Duodenal mucosa (tissue), 2 donors: ENCODE data around the gene CAMTA1.

Experiments
- H3K27ac ChIP-seq: one replicate; pipeline ENCODE4 v1.7.0; 2013; ENCODE audit warnings: low read depth, low read length
- H3K27me3 ChIP-seq, 2 donors: one replicate each; pipeline ENCODE4 v1.7.0; 2013; ENCODE audit warnings: low read length in 2 of 2, control low read depth in 1 of 2; ENCODE audit not compliant: insufficient read depth in 2 of 2, control insufficient read depth in 1 of 2
- H3K36me3 ChIP-seq, 2 donors: one replicate each; pipeline ENCODE4 v1.7.0; 2013; ENCODE audit warnings: low read length in 2 of 2, control low read depth in 1 of 2; ENCODE audit not compliant: insufficient read depth in 2 of 2, control insufficient read depth in 1 of 2
- H3K4me1 ChIP-seq, 2 donors: one replicate each; pipeline ENCODE4 v1.7.0; 2013; ENCODE audit warnings: low read length in 2 of 2, control low read depth in 1 of 2; ENCODE audit not compliant: insufficient read depth in 2 of 2, control insufficient read depth in 1 of 2
- H3K4me3 ChIP-seq, 2 donors: one replicate each; pipeline ENCODE4 v1.7.0; 2013; ENCODE audit warnings: low read length in 2 of 2, low read depth in 1 of 2
- H3K9ac ChIP-seq, 2 donors: one replicate each; pipeline ENCODE4 v1.7.0; 2013; ENCODE audit warnings: low read length in 2 of 2, low read depth in 1 of 2
- H3K9me3 ChIP-seq, 2 donors: one replicate each; pipeline ENCODE4 v1.7.0; 2013; ENCODE audit warnings: low read length in 2 of 2, control low read depth in 1 of 2; ENCODE audit not compliant: control insufficient read depth in 1 of 2

CAMTA1 gene

DNA sequence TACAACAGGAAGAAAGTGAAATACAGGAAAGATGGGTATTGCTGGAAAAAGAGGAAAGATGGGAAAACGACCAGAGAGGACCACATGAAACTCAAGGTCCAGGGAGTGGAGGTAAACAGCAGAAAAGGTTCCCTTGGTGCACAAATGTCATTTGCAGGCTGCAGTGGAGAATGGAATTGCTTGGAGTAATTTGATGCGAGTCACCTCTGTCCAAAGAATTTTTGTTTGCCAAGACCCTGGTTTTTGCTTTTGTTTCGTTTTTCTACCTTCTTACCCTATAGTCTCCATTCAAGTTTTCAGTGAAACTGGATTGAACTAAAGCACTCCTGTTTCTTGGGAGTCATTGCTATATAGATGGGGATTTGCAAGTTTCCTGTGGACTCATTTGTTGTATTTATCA, 464.3 kb downstream of the CAMTA1 start:
- Histone ChIP-seq H3K27me3 (peaks cover 0 to 6% of the 10 kb centered on the region in 2 donors), H3K27ac (no peak overlapping the region), H3K4me1 (no peaks in the 10 kb centered on the region), H3K36me3 (no peaks in the 10 kb centered on the region), H3K9me3 (no peaks in the 10 kb centered on the region), H3K4me3 (no peak overlapping the region), H3K9ac (no peak overlapping the region)

DNA sequence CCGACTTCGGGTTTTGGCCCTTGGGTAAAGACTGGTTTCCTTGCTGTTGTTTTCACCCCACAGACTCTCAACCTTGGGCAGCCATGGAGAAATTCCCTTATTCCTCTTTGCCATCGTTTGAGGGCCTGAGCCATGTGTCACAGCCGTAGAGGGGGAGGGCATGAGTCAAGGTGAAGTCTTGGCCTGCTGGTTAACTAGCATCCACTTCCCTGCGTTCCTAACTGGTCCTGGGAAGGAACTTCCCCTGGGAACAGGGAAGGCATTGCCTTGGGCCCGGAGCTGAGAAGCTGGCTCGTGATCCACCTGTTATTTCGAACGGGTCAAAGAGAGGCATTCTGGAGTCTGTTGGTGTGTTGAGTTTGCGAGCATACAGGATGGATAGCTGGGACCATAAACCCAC, 464.9 kb downstream of the CAMTA1 start:
- no peak overlapping the region for H3K27ac ChIP-seq
- H3K4me3 ChIP-seq = no peak overlapping the region
- peaks cover 0 to 6% of the 10 kb centered on the region in 2 donors for H3K27me3 ChIP-seq
- H3K9ac ChIP-seq = no peak overlapping the region
- no peaks in the 10 kb centered on the region for H3K4me1 ChIP-seq
- no peaks in the 10 kb centered on the region for H3K36me3 ChIP-seq
- no peaks in the 10 kb centered on the region for H3K9me3 ChIP-seq

DNA sequence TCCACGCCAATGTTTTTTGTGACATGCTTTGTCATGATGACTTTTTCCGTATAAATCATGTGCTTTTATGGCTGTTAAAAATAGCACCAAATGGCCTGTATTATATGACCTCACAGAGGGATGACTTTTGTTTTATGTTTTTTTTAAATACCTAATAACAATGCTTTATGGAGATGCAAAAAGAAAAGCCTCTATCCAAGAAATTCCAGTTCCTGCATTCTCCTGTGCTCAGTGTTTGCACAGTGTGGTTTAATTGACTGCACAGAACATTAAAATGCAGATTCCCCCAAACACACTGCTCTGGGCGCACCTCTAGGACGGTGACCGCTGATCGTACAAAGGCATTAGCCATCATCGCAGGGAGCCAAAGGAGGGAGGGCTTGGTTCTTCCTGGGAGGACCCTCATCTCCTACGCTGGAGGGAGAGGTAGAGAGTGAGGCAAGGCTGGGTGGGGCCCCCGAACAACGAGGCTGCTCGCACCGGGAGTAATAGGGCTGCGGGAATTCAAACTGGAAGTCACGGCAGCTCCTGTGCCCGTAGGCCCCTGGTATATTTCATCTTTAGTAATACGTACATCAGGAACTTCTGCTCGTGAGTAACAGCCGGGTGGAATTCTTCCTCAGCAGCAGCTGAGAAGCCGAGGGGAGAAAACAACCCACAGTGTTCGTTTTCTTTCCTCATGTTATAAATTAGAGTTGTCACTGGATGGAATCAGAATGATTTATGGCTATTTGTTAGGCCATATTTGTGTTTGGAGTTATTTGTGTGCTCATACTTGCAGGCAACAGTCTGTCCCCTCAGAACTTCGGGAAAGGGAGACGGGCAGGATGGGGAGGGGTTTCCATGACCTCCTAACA, 465.6 kb downstream of the CAMTA1 start:
- no peak overlapping the region for H3K27ac ChIP-seq
- H3K36me3 ChIP-seq = no peaks in the 10 kb centered on the region
- H3K4me1 ChIP-seq = no peaks in the 10 kb centered on the region
- peaks cover 0 to 6% of the 10 kb centered on the region in 2 donors for H3K27me3 ChIP-seq
- H3K9me3 ChIP-seq = no peaks in the 10 kb centered on the region
- H3K9ac ChIP-seq = no peak overlapping the region
- H3K4me3 ChIP-seq = no peak overlapping the region

DNA sequence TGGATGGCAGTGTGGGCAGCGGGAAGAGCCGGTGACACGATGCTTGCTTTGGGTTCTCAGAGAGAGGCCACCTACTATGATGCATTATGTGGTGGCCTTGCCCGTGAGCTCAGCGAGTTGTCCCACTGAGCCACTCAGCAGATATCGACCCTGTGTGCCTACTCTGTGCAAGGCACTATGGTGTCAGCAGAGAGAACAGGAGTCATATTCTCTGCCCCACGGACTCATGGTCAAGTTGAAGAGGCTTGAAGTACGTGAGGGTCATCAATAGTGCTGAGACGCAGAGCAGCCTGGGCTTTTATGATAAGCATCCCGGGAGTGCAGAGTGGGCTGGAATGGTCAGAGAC, 466.2 kb downstream of the CAMTA1 start:
- no peaks in the 10 kb centered on the region for H3K4me1 ChIP-seq
- no peak overlapping the region for H3K4me3 ChIP-seq
- no peak overlapping the region for H3K27ac ChIP-seq
- H3K27me3 ChIP-seq = peaks cover 0 to 6% of the 10 kb centered on the region in 2 donors
- H3K9ac ChIP-seq = no peak overlapping the region
- H3K36me3 ChIP-seq = no peaks in the 10 kb centered on the region
- H3K9me3 ChIP-seq = no peaks in the 10 kb centered on the region

DNA sequence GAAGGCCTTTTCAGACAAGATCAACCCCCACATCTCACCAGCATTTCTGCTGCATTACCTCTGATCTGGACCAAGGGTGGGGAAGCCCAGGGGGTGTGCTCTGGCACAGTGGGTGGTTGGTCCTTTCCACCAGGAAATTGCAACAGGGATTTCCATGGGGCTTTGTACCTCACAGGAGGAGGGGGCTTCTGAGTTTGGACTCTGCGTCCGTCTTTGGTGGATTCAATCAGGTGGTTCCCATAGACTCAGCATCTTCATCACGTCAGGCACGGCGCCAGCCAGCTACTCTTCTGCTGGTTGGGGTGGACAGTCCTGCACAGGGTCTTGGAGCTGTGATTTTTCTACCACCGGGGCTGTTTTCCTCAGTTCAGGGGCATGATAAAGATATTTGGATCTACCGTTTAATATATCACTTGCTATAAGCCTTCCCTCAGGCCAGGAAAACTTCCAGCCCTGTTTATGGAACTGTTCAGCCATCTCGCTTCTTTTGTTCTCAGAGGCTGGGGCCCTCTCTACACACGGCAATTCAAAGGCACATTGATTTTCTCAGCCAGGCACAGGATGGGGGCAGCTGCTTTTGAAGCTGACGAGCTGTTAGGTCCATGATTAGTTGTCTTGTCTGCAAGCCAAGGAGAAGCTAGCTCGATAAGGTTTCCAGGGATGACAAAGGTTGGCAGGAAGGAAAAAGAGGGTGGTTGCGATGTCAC, 467.3 kb downstream of the CAMTA1 start:
- Histone ChIP-seq H3K27ac (no peak overlapping the region), H3K9me3 (no peaks in the 10 kb centered on the region), H3K4me1 (no peaks in the 10 kb centered on the region), H3K4me3 (no peak overlapping the region), H3K27me3 (peaks cover 0 to 6% of the 10 kb centered on the region in 2 donors), H3K9ac (no peak overlapping the region), H3K36me3 (no peaks in the 10 kb centered on the region)

DNA sequence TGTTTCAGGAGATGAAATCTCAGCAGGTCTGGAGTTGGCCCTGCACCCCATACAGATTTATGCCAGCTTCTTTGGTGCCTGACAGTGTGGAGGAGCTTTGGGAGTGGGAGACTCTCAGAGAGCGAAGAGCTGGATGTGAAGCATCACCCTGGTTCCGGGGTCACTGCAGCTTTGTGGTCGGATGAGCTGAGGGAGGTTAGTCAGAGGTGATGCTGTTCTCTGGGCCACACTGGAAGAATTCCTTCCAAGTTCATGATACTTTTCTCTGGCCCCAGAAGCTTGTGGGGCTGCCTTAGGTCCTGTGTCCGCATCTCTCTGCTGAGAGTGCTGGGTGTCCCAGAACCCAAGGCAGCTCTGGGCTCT, 467.8 kb downstream of the CAMTA1 start:
- H3K27me3 ChIP-seq = peaks cover 0 to 6% of the 10 kb centered on the region in 2 donors
- no peak overlapping the region for H3K9ac ChIP-seq
- H3K4me3 ChIP-seq = no peak overlapping the region
- no peaks in the 10 kb centered on the region for H3K36me3 ChIP-seq
- no peaks in the 10 kb centered on the region for H3K9me3 ChIP-seq
- no peak overlapping the region for H3K27ac ChIP-seq
- H3K4me1 ChIP-seq = no peaks in the 10 kb centered on the region

DNA sequence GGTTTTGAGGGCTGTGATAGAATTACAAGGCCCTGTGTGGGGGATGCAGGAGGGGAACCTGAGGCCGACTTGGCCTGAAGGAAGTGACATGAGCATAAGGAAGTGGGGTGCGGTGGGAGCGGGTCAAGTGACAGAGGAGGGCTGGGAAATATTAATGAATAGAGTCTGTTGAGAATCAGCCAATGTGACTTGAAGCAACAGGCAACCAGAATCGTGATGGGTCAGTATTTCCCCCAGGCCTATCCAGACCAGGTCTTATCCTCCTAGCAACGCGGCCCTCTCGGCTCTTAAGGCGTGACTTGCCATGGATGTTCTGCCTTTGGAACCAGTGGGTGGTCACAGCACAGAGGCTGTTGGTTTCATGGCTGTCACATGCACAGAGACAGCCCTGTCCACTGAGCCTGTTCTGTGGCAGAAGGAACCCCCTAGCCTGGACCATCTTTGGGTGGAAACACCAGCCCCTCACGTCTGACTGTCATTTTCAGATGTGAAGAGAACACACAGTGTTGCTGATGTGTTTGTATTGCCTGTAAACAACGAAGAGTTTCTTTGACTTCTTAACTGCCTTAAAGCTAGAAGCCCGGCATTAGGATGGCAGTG, 468.8 kb downstream of the CAMTA1 start:
- H3K27me3 ChIP-seq = peaks cover 0 to 6% of the 10 kb centered on the region in 2 donors
- H3K4me3 ChIP-seq = no peak overlapping the region
- no peak overlapping the region for H3K27ac ChIP-seq
- no peak overlapping the region for H3K9ac ChIP-seq
- no peaks in the 10 kb centered on the region for H3K4me1 ChIP-seq
- H3K36me3 ChIP-seq = no peaks in the 10 kb centered on the region
- H3K9me3 ChIP-seq = no peaks in the 10 kb centered on the region

DNA sequence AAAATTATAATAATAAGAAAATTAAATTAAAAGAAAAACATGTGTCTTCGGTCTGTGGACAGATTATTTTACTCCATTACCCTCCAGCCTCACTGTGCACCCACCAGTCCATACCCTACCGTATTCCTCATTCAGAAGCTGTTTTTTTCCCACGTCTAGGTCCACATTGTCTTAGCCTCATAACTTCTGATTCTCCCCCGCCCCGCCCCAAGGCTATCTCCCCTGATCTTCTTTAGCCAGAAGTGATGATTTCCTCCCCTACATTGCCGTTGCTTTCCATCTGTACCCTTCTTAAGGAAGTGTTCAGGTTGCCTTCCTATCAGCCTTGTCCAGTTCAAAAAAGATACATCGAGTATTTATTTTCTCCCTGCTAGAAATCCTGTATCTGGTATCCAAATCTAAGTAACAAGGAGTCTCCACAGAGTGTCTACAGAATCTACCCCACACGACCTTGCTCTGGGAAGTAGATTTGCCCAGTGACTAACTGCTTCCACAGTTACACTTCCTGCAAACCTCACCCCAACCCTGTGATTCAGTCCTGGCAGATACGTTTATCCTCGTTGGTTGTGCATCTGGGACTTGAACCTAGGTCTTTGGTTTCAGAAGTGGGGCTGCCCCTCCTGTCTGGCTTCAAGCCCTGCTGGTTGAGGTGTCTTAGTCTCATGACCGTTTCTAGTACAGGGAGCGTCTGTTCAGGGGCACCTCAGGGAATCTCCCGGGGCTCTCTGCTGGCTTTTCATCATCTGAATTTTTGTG, 470.2 kb downstream of the CAMTA1 start:
- H3K4me3 ChIP-seq = no peak overlapping the region
- H3K27me3 ChIP-seq = peaks cover 0 to 6% of the 10 kb centered on the region in 2 donors
- no peak overlapping the region for H3K9ac ChIP-seq
- H3K4me1 ChIP-seq = no peaks in the 10 kb centered on the region
- H3K36me3 ChIP-seq = no peaks in the 10 kb centered on the region
- no peaks in the 10 kb centered on the region for H3K9me3 ChIP-seq
- no peak overlapping the region for H3K27ac ChIP-seq

DNA sequence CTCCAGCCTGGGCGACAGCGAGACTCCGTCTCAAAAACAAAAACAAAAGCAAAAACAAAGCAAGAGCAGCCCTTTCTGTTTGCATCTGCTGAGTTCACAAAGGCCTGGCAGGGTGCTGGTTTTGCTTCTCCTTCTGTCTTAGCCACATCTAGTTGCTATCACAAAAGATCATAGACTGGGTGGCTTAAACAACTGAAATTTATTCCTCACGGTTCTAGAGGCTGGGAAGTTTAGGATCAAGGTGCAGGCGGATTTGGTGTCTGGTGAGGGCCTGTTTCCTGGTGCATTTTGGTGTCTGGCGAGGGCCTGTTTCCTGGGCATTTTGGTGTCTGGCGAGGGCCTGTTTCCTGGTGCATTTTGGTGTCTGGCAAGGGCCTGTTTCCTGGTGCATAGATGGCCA, 471.3 kb downstream of the CAMTA1 start:
- Histone ChIP-seq H3K4me1 (no peaks in the 10 kb centered on the region), H3K27ac (no peak overlapping the region), H3K4me3 (no peak overlapping the region), H3K27me3 (no peaks in the 10 kb centered on the region), H3K36me3 (no peaks in the 10 kb centered on the region), H3K9ac (no peak overlapping the region), H3K9me3 (no peaks in the 10 kb centered on the region)

DNA sequence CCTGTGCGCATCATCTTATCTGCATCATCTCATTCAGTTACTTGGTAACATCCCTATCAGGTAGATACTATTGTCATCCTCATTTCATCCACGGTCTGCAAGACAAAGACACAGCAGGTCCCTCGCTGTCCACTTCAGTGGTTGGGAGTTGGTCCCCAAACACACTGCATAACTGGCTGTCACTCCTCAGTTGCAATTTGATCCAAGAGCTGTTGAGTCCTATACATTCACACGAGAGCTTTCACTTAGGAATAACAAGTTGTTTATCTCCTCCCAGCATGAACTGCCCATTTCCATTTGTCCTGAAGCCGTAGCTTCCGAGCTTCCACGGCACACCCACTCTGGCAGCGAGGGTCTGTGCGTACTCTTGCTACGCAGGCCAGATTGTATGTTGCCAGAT, 472.0 kb downstream of the CAMTA1 start:
- Histone ChIP-seq H3K4me3 (no peak overlapping the region), H3K36me3 (no peaks in the 10 kb centered on the region), H3K9ac (no peak overlapping the region), H3K9me3 (no peaks in the 10 kb centered on the region), H3K27ac (no peak overlapping the region), H3K27me3 (no peaks in the 10 kb centered on the region), H3K4me1 (no peaks in the 10 kb centered on the region)
